Keratinocyte (primary cell): ENCODE results near the gene ZBTB8A. TPM values are rescaled to one million over a fixed set of nuclear protein-coding genes. Genes with fewer than 3 reads are reported as not detected.

Source experiments
- DNase-seq: peaks from one replicate; pipeline ENCODE4 v3.0.0-alpha.2; 2011; ENCODE audit warnings: low read depth, missing footprints, low spot score
- FAIRE-seq: peaks from 2 replicates; lab custom pipeline; 2011; peaks lifted over from hg19 to GRCh38; lab: Jason Lieb, UNC
- H2AFZ ChIP-seq: 2 replicates; pipeline ENCODE4 v1.6.0; 2012; ENCODE audit warnings: low read length, control low read depth, inconsistent platforms; ENCODE audit not compliant: control insufficient read depth
- H3K27ac ChIP-seq: 2 replicates; pipeline ENCODE4 v1.5.1; 2011; ENCODE audit warnings: low read length; ENCODE audit not compliant: control insufficient read depth, insufficient read depth
- H3K27me3 ChIP-seq: 3 replicates; pipeline ENCODE4 v1.6.0; 2011; ENCODE audit warnings: low read length; ENCODE audit not compliant: control insufficient read depth, insufficient read depth; ENCODE audit errors: extremely low read depth
- H3K36me3 ChIP-seq, 2 experiments: 2 replicates in 1 of 2; 3 replicates in 1 of 2; pipeline ENCODE4 v1.5.1; 2011; ENCODE audit warnings: low read length in 2 of 2, mild to moderate bottlenecking in 1 of 2; ENCODE audit not compliant: control insufficient read depth in 2 of 2, insufficient read depth in 2 of 2; ENCODE audit errors: extremely low read depth in 1 of 2
- H3K4me1 ChIP-seq: 3 replicates; pipeline ENCODE4 v1.5.1; 2011; ENCODE audit warnings: low read length; ENCODE audit not compliant: control insufficient read depth, insufficient read depth; ENCODE audit errors: extremely low read depth
- H3K4me2 ChIP-seq: 3 replicates; pipeline ENCODE4 v1.6.0; 2011; ENCODE audit warnings: low read depth, low read length; ENCODE audit not compliant: control insufficient read depth, insufficient read depth; ENCODE audit errors: extremely low read depth
- H3K4me3 ChIP-seq, 3 experiments: fragments of 200-600 bp in 1 of 3; sonication (generic) in 1 of 3; 2 replicates in 2 of 3; 3 replicates in 1 of 3; pipeline ENCODE4 v1.5.1; 2011 to 2016; ENCODE audit warnings: low read length in 3 of 3, mild to moderate bottlenecking in 3 of 3, control low read depth in 2 of 3, inconsistent platforms in 1 of 3, low read depth in 1 of 3, mixed read lengths in 1 of 3, mixed run types in 1 of 3, moderate library complexity in 1 of 3; ENCODE audit not compliant: control insufficient read depth in 2 of 3, insufficient read depth in 2 of 3; ENCODE audit errors: extremely low read depth in 1 of 3
- H3K79me2 ChIP-seq: 2 replicates; pipeline ENCODE4 v1.6.0; 2012; ENCODE audit warnings: low read length; ENCODE audit not compliant: control insufficient read depth, insufficient read depth
- H3K9ac ChIP-seq: 3 replicates; pipeline ENCODE4 v1.6.0; 2011; ENCODE audit warnings: low read length; ENCODE audit not compliant: control insufficient read depth, insufficient read depth; ENCODE audit errors: extremely low read depth
- H3K9me1 ChIP-seq: 3 replicates; pipeline ENCODE4 v1.6.0; 2011; ENCODE audit warnings: low read length; ENCODE audit not compliant: control insufficient read depth, insufficient read depth; ENCODE audit errors: extremely low read depth
- H3K9me3 ChIP-seq: 2 replicates; pipeline ENCODE4 v1.5.1; 2012; ENCODE audit warnings: low read depth, low read length; ENCODE audit not compliant: control insufficient read depth
- H4K20me1 ChIP-seq: 3 replicates; pipeline ENCODE4 v1.6.0; 2011; ENCODE audit warnings: low read length; ENCODE audit not compliant: control insufficient read depth, insufficient read depth; ENCODE audit errors: extremely low read depth
- CTCF ChIP-seq, 3 experiments: IDR thresholded peaks in 1 of 3; conservative IDR thresholded peaks in 1 of 3; optimal IDR thresholded peaks in 1 of 3; 2 replicates in 2 of 3; 3 replicates in 1 of 3; pipeline versions ENCODE3 to v1.5.1; 2011; ENCODE audit warnings: low read length in 3 of 3, mild to moderate bottlenecking in 3 of 3, moderate library complexity in 2 of 3, control low read depth in 1 of 3, inconsistent platforms in 1 of 3; ENCODE audit not compliant: insufficient read depth in 2 of 3; ENCODE audit errors: extremely low read depth in 1 of 3
- EZH2 ChIP-seq: IDR thresholded peaks from one replicate; pipeline ENCODE4 v1.6.1; 2012; ENCODE audit warnings: inconsistent platforms, mild to moderate bottlenecking, low read length, moderate library complexity
- dilution Hi-C: fragments of 300-500 bp; cut with MboI; formaldehyde crosslinking; loops from one replicate; pipeline ENCODE4 v1.7.0; 2020; ENCODE audit warnings: low sequenced_read_pairs; ENCODE audit not compliant: extremely low pct_ligation_motif_present
- polyA plus RNA-seq, 5 experiments: library from polyadenylated mRNA; depleted of rRNA in 3 of 5; stranded (reverse) in 3 of 5; stranded (forward) in 1 of 5; unstranded in 1 of 5; fragments of >200 nt; gene quantifications; 1 replicate in 1 of 5; 2 replicates in 3 of 5; 3 replicates in 1 of 5; pipeline versions ENCODE4 v1.2.1 to v1.2.3, GENCODE V29; 2011 to 2012; ENCODE audit warnings: missing spikeins in 2 of 5, low read depth in 1 of 5, low replicate concordance in 1 of 5

ZBTB8A gene
- polyA plus RNA-seq, 1 donor (not counting 4 experiments of a cell fraction or from before 2014, with no cell fraction given): 5.3 TPM

GRCh38 chr1:32568929-32569328 lies 29.7 kb downstream of the ZBTB8A start:
- no peak overlapping the region for H3K4me3 ChIP-seq

GRCh38 chr1:32580348-32581017 lies 41.3 kb downstream of the ZBTB8A start:
- Histone ChIP-seq H3K27ac (no peak overlapping the region), H4K20me1 (no peaks in the 10 kb centered on the region), H3K4me1 (no peaks in the 10 kb centered on the region), H3K9me3 (no peaks in the 10 kb centered on the region), H3K4me2 (no peak overlapping the region), H2AFZ (no peak overlapping the region), H3K9me1 (no peaks in the 10 kb centered on the region), H3K4me3 (no peak overlapping the region), H3K27me3 (no peaks in the 10 kb centered on the region), H3K9ac (no peak overlapping the region), H3K36me3 (no peaks in the 10 kb centered on the region), H3K79me2 (no peaks in the 10 kb centered on the region)
- no peak for TF ChIP-seq EZH2
- no peak for TF ChIP-seq CTCF (optimal IDR thresholded peaks at IDR 0.05 in 1 of 3, IDR thresholded peaks at IDR 0.05 in 1 of 3, conservative IDR thresholded peaks at IDR 0.05 in 1 of 3; ENCODE audit: extremely low read depth in 1 of 3, insufficient read depth in 2 of 3, low read length in 3 of 3)
- DNase-seq: no peak
- dilution Hi-C loops: no loop called here
- FAIRE-seq: no peak

More at GRCh38 chr1:32568929-32569328, 29.7 kb downstream of the ZBTB8A start:
- dilution Hi-C loops: no loop called here
- Histone ChIP-seq H3K79me2 (no peaks in the 10 kb centered on the region), H3K36me3 (no peaks in the 10 kb centered on the region), H2AFZ (no peak overlapping the region), H3K27ac (no peak overlapping the region), H3K4me2 (no peak overlapping the region), H3K9me3 (no peaks in the 10 kb centered on the region), H3K9me1 (no peaks in the 10 kb centered on the region), H3K27me3 (no peaks in the 10 kb centered on the region), H3K9ac (no peak overlapping the region), H4K20me1 (no peaks in the 10 kb centered on the region), H3K4me1 (no peaks in the 10 kb centered on the region)
- DNase-seq: no peak
- no peak for FAIRE-seq
- no peak for TF ChIP-seq CTCF (optimal IDR thresholded peaks at IDR 0.05 in 1 of 3, IDR thresholded peaks at IDR 0.05 in 1 of 3, conservative IDR thresholded peaks at IDR 0.05 in 1 of 3; ENCODE audit: extremely low read depth in 1 of 3, insufficient read depth in 2 of 3, low read length in 3 of 3)
- TF ChIP-seq EZH2: no peak
